Mammary epithelial cell (primary cell): Measurements from ENCODE around the gene PAK5.

Experiments used
- CTCF ChIP-seq, 2 donors: IDR thresholded peaks in 1 of 2; conservative IDR thresholded peaks in 1 of 2; 2 replicates each; pipeline ENCODE4 v1.5.1; 2011 to 2012; ENCODE audit warnings: inconsistent platforms in 2 of 2, low read length in 2 of 2, mild to moderate bottlenecking in 2 of 2, control low read depth in 1 of 2, low read depth in 1 of 2; ENCODE audit not compliant: insufficient read depth in 1 of 2; ENCODE audit errors: extremely low read depth in 1 of 2
- EZH2 ChIP-seq: IDR thresholded peaks from 2 replicates; pipeline ENCODE4 v1.6.1; 2012; ENCODE audit warnings: low read length, inconsistent platforms, borderline replicate concordance

- TF ChIP-seq EZH2 (no peak), CTCF (conservative IDR thresholded peaks at IDR 0.05 in 1 of 2, IDR thresholded peaks at IDR 0.05 in 1 of 2; ENCODE audit: extremely low read depth in 1 of 2, insufficient read depth in 1 of 2, low read depth in 1 of 2, low read length in 2 of 2) (no peak)
Measured at GRCh38 chr20:9829835-9830234, 9.0 kb downstream of the PAK5 start.
